BLaER1 treated with 17β-estradiol and CSF1 and Interleukin-3, amounts not matched to agents 10 nM and 100 nM (cell line): ENCODE data around the gene ANXA3.

ENCODE experiments used
- H3K27ac ChIP-seq, 11 experiments: shearing (Covaris generic); formaldehyde crosslinking; 2 replicates each; pipeline ENCODE4 v1.8.1; 2022
- H3K27me3 ChIP-seq, 11 experiments: shearing (Covaris generic); formaldehyde crosslinking; 2 replicates each; pipeline ENCODE4 v1.8.1; 2022
- H3K36me3 ChIP-seq, 11 experiments: shearing (Covaris generic); formaldehyde crosslinking; 2 replicates each; pipeline ENCODE4 v1.8.1; 2022
- H3K4me1 ChIP-seq, 10 experiments: shearing (Covaris generic); formaldehyde crosslinking; 2 replicates each; pipeline ENCODE4 v1.8.1; 2022
- H3K4me2 ChIP-seq, 11 experiments: shearing (Covaris generic); formaldehyde crosslinking; 2 replicates each; pipeline ENCODE4 v1.8.1; 2022
- H3K4me3 ChIP-seq, 10 experiments: shearing (Covaris generic); formaldehyde crosslinking; 2 replicates each; pipeline ENCODE4 v1.8.1; 2022
- H3K9ac ChIP-seq, 11 experiments: shearing (Covaris generic); formaldehyde crosslinking; 2 replicates each; pipeline ENCODE4 v1.8.1; 2022
- H3K9me3 ChIP-seq, 11 experiments: shearing (Covaris generic); formaldehyde crosslinking; replicated peaks in 1 of 11; 2 replicates each; pipeline ENCODE4 v1.8.1; 2022
- H4K20me1 ChIP-seq, 11 experiments: shearing (Covaris generic); formaldehyde crosslinking; 2 replicates each; pipeline ENCODE4 v1.8.1; 2022
- Cebpa-rat ChIP-seq, 11 experiments: shearing (Covaris generic); IDR thresholded peaks; 2 replicates each; pipeline ENCODE4 v1.8.1; 2022

ANXA3 gene

GRCh38 chr4:78647272-78647671, 95.7 kb downstream of the ANXA3 start:
- Histone ChIP-seq H3K36me3 (peaks cover 0 to 10% (median 0%) of the 10 kb centered on the region in 11 experiments; a peak in 2 of 22 replicates), H3K9ac (peak overlapping the region in 2 of 11 experiments; percentile 82 to 87; a peak in 4 of 22 replicates), H3K27ac (peak overlapping the region in 3 of 11 experiments; percentile 39 to 89 (median 45); a peak in 5 of 22 replicates), H4K20me1 (no peaks in the 10 kb centered on the region), H3K27me3 (no peaks in the 10 kb centered on the region), H3K9me3 (0 out of 22 replicates have a peak, but pooled peaks cover 0 to 3% (median 0%) of the 10 kb centered on the region in 11 experiments), H3K4me1 (peaks cover 17 to 98% (median 62%) of the 10 kb centered on the region in 10 experiments; a peak in 19 of 20 replicates), H3K4me2 (peak overlapping the region in 5 of 11 experiments; percentile 20 to 96 (median 80); a peak in 6 of 22 replicates), H3K4me3 (peak overlapping the region in 3 of 10 experiments; percentile 33 to 47 (median 41); a peak in 5 of 20 replicates)
- TF ChIP-seq Cebpa-rat (IDR thresholded peaks at IDR 0.05): no peak

GRCh38 chr4:78648640-78649363, 97.2 kb downstream of the ANXA3 start:
- 0 out of 22 replicates have a peak, but pooled peaks cover 0 to 3% (median 0%) of the 10 kb centered on the region in 11 experiments for H3K9me3 ChIP-seq
- H3K27me3 ChIP-seq: no peaks in the 10 kb centered on the region
- peak overlapping the region in 1 of 10 experiments; percentile 16; a peak in 2 of 20 replicates for H3K4me3 ChIP-seq
- H3K4me2 ChIP-seq: peak overlapping the region in 5 of 11 experiments; percentile 11 to 82 (median 56); a peak in 9 of 22 replicates
- no peak for TF ChIP-seq Cebpa-rat (IDR thresholded peaks at IDR 0.05)
- no peaks in the 10 kb centered on the region for H4K20me1 ChIP-seq
- peak overlapping the region in 2 of 11 experiments; percentile 44 to 51; a peak in 6 of 22 replicates for H3K27ac ChIP-seq
- peaks cover 0 to 10% (median 0%) of the 10 kb centered on the region in 11 experiments; a peak in 2 of 22 replicates for H3K36me3 ChIP-seq
- H3K4me1 ChIP-seq: peaks cover 22 to 98% (median 66%) of the 10 kb centered on the region in 10 experiments
- H3K9ac ChIP-seq: no peak overlapping the region

- no peaks in the 10 kb centered on the region for H4K20me1 ChIP-seq
- H3K9ac ChIP-seq: peak overlapping the region in 2 of 11 experiments; percentile 7 to 35; a peak in 1 of 22 replicates
- no peaks in the 10 kb centered on the region for H3K27me3 ChIP-seq
- peaks cover 32 to 98% (median 79%) of the 10 kb centered on the region in 10 experiments for H3K4me1 ChIP-seq
- H3K36me3 ChIP-seq: peaks cover 0 to 10% (median 0%) of the 10 kb centered on the region in 11 experiments; a peak in 2 of 22 replicates
- peak in 1 of 11 experiments; percentile 48; a peak in 1 of 22 replicates for TF ChIP-seq Cebpa-rat (IDR thresholded peaks at IDR 0.05)
- peak overlapping the region in 8 of 11 experiments; percentile 11 to 54 (median 36); a peak in 13 of 22 replicates for H3K27ac ChIP-seq
- H3K9me3 ChIP-seq: 0 out of 22 replicates have a peak, but pooled peaks cover 0 to 3% (median 0%) of the 10 kb centered on the region in 11 experiments
- H3K4me2 ChIP-seq: peak overlapping the region in 9 of 11 experiments; percentile 14 to 82 (median 63); a peak in 17 of 22 replicates
- H3K4me3 ChIP-seq: 0 out of 20 replicates have a peak overlapping the region, but pooled peaks of 1 of the 10 experiments have one; percentile 4
Observed at GRCh38 chr4:78650106-78651024, 98.8 kb downstream of the ANXA3 start.

- Histone ChIP-seq H3K27me3 (no peaks in the 10 kb centered on the region), H3K36me3 (peaks cover 0 to 10% (median 0%) of the 10 kb centered on the region in 11 experiments; a peak in 2 of 22 replicates), H3K4me3 (0 out of 20 replicates have a peak overlapping the region, but pooled peaks of 1 of the 10 experiments have one; percentile 2), H3K9me3 (0 out of 22 replicates have a peak, but pooled peaks cover 0 to 3% (median 0%) of the 10 kb centered on the region in 11 experiments), H3K9ac (no peak overlapping the region), H4K20me1 (no peaks in the 10 kb centered on the region), H3K4me1 (peaks cover 39 to 98% (median 77%) of the 10 kb centered on the region in 10 experiments), H3K27ac (peak overlapping the region in 9 of 11 experiments; percentile 3 to 59 (median 46); a peak in 9 of 22 replicates), H3K4me2 (peak overlapping the region in 6 of 11 experiments; percentile 28 to 82 (median 69); a peak in 12 of 22 replicates)
- no peak for TF ChIP-seq Cebpa-rat (IDR thresholded peaks at IDR 0.05)
Observed at GRCh38 chr4:78651250-78651860, 99.8 kb downstream of the ANXA3 start.

- H3K27ac ChIP-seq: peak overlapping the region in 10 of 11 experiments; percentile 20 to 63 (median 48); a peak in 15 of 22 replicates
- no peak for TF ChIP-seq Cebpa-rat (IDR thresholded peaks at IDR 0.05)
- H4K20me1 ChIP-seq: no peaks in the 10 kb centered on the region
- no peaks in the 10 kb centered on the region for H3K27me3 ChIP-seq
- peaks cover 0 to 10% (median 0%) of the 10 kb centered on the region in 11 experiments; a peak in 2 of 22 replicates for H3K36me3 ChIP-seq
- H3K4me2 ChIP-seq: peak overlapping the region; percentile 10 to 82 (median 55); a peak in 18 of 22 replicates
- peak overlapping the region in 2 of 11 experiments; percentile 1 to 29; a peak in 2 of 22 replicates for H3K9ac ChIP-seq
- H3K4me1 ChIP-seq: peaks cover 47 to 98% (median 82%) of the 10 kb centered on the region in 10 experiments
- 0 out of 22 replicates have a peak, but pooled peaks cover 0 to 3% (median 0%) of the 10 kb centered on the region in 11 experiments for H3K9me3 ChIP-seq
- no peak overlapping the region for H3K4me3 ChIP-seq
Observed at GRCh38 chr4:78652282-78652876, 100.8 kb downstream of the ANXA3 start.

GRCh38 chr4:78653655-78654054, 102.1 kb downstream of the ANXA3 start:
- peak overlapping the region in 2 of 11 experiments; percentile 8 to 93; a peak in 4 of 22 replicates for H3K27ac ChIP-seq
- H3K4me3 ChIP-seq: no peak overlapping the region
- peak overlapping the region in 8 of 11 experiments; percentile 8 to 82 (median 42); a peak in 11 of 22 replicates for H3K4me2 ChIP-seq
- H3K9ac ChIP-seq: no peak overlapping the region
- H3K4me1 ChIP-seq: peaks cover 51 to 99% (median 89%) of the 10 kb centered on the region in 10 experiments
- no peak for TF ChIP-seq Cebpa-rat (IDR thresholded peaks at IDR 0.05)
- 0 out of 22 replicates have a peak, but pooled peaks cover 0 to 3% (median 0%) of the 10 kb centered on the region in 11 experiments for H3K9me3 ChIP-seq
- peaks cover 0 to 10% (median 0%) of the 10 kb centered on the region in 11 experiments; a peak in 2 of 22 replicates for H3K36me3 ChIP-seq
- H4K20me1 ChIP-seq: no peaks in the 10 kb centered on the region
- no peaks in the 10 kb centered on the region for H3K27me3 ChIP-seq

- no peak for TF ChIP-seq Cebpa-rat (IDR thresholded peaks at IDR 0.05)
- Histone ChIP-seq H3K9ac (peak overlapping the region in 10 of 11 experiments; percentile 5 to 60 (median 46); a peak in 11 of 22 replicates), H3K4me1 (peaks cover 57 to 99% (median 96%) of the 10 kb centered on the region in 10 experiments), H3K36me3 (peaks cover 0 to 8% (median 0%) of the 10 kb centered on the region in 11 experiments; a peak in 2 of 22 replicates), H3K27ac (peak overlapping the region; percentile 31 to 96 (median 91); a peak in 20 of 22 replicates), H4K20me1 (no peaks in the 10 kb centered on the region), H3K4me3 (peak overlapping the region in 1 of 10 experiments; percentile 13; a peak in 1 of 20 replicates), H3K9me3 (no peaks in the 10 kb centered on the region), H3K4me2 (peak overlapping the region; percentile 24 to 84 (median 74); a peak in 21 of 22 replicates), H3K27me3 (no peaks in the 10 kb centered on the region)
Observed at GRCh38 chr4:78654807-78655206, 103.2 kb downstream of the ANXA3 start.
